T-helper 22 cell (primary cell): ENCODE results near the gene DNMT3L.
"Not testable (repeated sequence)": the region's sequence is repeated elsewhere in the genome, so short reads cannot be mapped to it uniquely, and the experiment has no call there.

Source experiments
- DNase-seq: peaks from one replicate; pipeline ENCODE4 v3.0.0-alpha.2; 2020; ENCODE audit warnings: low read depth

Gene DNMT3L

DNA sequence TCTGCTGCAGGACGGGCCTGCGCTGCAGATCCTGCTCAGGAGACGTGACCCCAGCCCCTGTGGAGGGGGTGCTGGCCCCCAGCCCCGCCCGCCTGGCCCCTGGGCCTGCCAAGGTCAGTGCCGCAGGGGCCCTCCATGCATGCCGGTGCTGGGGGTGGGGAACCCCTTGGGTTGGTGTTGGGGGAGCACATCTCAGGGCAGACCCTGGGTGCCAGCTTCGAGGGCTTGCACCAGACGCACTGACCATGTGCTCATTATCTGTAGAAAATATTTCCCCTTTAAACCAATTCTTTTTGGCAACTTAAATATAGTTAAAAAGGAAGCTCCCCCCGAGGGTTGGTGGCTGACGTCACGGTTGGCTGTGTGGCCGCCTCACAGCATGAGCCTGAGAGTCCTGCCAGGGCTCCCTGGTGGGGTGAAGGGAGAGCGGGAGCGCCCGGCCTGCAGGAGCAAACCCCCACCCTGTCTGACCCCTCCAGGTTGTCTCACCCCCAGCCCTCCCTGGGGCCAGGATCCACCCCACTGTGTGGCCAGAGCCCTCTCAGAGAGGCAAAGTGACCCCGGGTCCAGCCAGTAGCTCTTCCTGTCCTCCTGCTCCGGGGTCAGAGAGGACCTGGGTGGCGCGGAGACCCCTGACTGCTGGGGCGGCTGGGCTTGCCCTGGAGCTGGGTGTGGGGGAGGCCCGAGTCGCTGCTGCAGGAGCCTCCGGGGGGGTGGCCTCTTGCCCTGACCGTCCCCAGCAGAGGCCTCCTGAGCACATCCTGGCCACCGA is 32.9 kb upstream of the DNMT3L start:
- no peak for DNase-seq

DNA sequence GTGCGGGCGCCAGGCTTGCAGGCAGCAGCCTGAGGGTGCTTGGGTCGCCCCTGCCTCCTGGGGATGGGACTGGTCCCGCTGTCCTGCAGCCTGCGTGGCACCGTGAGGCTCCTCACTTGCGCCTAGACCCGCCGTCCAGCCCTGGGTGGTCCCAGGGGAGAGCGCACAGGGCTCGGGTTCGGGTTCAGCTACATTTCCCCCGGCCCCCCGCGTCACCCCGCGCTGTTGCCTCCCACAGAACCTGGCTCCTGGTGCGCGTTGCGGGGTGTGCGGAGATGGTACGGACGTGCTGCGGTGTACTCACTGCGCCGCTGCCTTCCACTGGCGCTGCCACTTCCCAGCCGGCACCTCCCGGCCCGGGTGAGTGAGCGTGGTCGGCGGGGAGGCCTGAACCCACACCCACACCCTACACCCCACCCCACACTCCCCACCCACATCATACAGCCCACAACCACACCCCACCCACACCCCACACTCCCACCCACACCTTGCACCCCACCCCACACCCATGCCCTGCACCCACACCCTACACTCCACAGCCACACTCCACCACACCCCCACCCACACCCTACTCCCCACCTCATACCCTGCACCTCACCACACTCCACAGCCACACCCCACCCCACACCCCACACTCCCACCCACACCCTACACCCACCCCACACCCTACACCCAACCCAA is 32.0 kb upstream of the DNMT3L start:
- peak; percentile 30 for DNase-seq

DNA sequence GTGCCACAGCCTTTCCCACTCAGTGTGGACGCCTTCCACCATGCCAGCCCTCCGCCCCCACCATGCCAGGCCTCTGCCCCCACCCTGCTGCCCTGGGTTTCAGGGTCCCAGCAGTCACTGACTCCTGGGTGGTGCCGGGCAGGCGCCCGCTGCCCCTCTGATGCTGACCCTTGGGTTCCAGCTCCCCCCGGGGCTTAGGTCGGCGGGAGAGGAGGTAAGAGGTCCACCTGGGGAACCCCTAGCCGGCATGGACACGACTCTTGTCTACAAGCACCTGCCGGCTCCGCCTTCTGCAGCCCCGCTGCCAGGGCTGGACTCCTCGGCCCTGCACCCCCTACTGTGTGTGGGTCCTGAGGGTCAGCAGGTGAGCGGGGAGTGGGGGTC is 31.1 kb upstream of the DNMT3L start:
- DNase-seq, result no peak

DNA sequence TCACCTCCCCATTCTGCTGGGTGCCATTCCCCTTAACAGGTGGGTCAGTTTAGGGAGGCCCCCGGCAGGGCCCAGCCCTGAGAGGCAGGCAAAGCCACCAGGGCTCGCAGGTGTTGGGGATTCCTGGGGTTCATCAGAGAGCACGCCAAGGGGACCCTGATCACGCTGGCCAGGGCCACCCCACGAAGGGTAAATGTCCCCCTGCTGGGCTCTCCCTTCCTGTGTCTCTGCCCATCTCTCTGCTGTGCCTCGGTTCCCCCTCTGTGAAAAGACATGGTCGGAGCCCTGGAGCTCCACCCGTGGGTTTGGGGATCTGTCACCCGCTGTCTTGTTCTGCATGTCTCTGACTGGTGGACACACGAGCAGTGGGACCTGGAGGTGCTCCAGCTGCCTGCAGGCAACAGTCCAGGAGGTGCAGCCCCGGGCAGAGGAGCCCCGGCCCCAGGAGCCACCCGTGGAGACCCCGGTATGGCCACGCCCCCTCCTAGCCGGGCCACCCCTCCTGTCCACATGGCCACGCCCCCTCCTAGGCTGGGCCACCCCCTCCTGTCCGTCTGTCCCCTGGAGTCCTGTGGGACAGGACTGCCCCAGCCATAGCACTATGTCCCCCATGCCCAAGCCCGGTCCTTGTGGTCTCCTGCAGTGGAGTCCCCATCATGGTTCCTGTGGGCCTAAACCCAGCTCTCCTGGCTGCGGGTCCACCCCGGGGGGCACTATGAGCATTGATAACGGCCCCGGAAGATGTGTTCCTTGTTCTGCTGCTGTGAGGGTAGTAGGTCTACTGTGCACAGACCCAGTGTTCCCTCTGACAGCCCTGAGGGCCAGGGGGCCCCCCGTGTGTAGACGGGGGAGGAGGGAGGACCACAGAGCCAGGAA is 30.5 kb upstream of the DNMT3L start:
- DNase-seq, result no peak

DNA sequence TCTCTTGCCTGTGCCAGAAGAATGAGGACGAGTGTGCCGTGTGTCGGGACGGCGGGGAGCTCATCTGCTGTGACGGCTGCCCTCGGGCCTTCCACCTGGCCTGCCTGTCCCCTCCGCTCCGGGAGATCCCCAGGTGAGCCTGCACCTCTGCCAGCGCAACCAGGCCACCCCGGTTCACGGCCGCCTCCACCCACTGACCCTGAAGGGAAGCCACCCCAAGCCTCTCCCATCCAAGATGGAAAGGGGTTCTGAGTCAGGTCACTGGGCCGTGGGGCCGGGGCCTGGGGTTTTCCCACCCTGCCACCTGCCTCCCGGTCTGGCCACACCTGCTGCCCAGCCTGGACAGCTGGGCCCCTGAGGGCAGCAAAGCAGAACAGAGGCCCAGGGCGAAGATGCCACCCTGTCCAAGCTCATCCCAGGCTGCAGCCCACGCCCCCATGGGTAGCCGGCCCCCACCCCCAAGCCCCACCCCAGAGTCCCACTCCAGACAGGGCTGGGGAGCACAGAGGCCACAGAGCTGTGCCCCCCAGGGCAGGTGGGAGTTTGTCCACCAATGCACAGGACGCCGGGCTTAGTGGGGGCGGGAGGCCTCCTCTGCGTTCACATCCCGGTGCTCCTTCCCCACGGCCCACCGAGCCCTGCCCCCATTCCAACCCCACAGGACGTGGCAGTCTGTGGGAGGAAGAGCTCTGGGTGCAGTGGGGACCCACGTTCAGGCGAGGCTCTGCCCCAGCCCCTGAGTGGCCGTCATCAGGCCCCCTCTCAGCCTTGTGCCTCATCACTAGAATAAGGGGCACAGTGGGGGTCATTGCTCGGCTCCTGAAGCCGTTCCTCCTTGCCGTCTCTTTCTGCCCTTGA is 29.6 kb upstream of the DNMT3L start:
- no peak for DNase-seq

DNA sequence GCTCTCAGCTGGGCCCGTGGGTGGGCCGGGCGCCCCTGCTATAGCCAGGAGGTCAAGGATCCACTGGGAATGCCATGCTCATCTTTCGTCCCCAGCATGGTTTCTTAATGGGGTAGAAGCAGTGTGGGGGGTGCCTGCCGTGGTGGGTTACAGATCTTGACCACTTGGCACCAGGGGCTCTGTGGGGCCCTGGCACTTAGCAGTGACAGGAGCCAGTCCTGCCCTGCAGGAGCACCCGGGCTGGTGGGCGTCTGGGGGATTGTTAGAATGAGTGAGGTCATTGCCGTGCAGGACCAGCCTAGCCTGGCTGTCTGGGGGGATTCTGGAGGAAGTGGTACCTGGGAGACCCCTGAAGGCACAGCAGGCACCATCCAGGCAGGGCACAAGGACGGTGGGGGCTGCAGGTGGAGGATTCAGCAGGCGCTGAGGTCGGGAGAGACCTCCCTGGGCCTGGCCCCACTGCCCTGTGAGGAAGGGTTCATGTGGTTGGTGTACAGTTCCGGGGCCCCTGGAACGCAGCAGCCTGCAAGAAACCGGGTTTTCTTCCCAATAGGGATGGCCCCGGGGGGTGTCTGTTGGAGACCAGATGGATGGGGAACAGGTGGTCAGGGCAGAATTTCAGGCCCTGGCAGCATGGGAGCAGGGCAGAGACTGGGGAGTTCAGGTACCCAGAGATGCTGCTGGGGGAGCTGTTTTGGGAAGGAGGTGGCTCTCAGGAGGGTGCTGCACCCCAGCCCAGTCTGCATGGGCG is 28.8 kb upstream of the DNMT3L start:
- no peak for DNase-seq

DNA sequence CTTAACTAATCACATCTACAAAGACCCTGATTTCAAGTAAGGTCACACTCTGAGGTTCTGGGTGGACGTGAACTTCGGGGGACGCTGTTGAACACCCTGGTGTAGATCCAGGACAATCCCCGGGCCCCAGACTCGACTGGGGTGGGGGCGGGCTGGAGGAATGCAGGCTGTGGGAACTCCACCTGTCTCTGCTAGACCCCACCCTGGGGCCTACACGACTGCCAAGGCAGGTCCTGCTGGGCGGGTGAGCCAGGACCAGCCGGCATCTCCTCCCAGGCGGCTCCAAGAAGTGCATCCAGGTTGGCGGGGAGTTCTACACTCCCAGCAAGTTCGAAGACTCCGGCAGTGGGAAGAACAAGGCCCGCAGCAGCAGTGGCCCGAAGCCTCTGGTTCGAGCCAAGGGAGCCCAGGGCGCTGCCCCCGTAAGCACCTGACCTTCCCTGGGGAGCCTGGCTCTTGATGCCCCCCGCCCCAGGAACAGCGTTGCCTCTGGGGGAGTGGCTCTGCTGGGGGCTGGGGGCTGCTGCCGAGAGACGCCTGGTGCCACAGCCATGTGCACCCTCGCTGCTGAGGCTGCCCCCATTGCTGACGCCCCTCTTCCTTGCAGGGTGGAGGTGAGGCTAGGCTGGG is 27.8 kb upstream of the DNMT3L start:
- no peak for DNase-seq

DNA sequence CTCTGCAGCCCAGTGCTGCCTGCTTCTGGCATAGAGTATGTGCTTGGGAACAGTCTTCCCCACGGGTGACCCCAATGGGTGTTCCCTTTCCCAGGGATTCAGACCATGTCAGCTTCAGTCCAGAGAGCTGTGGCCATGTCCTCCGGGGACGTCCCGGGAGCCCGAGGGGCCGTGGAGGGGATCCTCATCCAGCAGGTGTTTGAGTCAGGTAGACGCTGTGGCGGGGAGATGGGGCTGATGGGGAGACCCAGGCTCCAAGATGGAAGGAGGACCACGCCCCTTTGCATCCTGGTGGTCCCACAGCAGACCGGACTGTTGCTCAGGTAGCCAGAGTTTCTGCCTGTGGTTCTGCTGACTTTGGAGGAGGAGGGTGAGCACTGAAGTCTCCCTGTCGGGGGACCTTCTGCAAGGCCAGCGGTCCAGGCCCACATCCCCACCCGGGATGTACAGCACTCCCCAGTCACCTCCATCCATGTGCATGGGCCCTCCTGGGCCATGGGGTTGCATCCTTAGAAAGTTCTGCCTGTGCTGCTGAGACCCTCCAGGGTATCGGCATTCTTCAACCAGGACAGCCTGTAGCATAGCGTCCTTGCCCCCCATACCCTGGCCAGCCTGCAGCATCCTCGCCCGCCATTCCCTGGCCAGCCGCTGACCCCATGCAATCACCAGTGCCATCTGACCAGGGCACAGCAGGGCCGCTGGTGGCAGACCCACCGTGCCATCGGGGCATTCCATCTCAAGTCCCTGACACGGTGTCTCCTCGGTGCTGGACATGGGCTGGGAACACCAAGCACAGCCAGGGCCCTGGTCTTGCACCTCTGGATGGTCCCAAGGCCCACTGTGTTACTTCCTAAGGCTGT is 26.8 kb upstream of the DNMT3L start:
- no peak for DNase-seq

DNA sequence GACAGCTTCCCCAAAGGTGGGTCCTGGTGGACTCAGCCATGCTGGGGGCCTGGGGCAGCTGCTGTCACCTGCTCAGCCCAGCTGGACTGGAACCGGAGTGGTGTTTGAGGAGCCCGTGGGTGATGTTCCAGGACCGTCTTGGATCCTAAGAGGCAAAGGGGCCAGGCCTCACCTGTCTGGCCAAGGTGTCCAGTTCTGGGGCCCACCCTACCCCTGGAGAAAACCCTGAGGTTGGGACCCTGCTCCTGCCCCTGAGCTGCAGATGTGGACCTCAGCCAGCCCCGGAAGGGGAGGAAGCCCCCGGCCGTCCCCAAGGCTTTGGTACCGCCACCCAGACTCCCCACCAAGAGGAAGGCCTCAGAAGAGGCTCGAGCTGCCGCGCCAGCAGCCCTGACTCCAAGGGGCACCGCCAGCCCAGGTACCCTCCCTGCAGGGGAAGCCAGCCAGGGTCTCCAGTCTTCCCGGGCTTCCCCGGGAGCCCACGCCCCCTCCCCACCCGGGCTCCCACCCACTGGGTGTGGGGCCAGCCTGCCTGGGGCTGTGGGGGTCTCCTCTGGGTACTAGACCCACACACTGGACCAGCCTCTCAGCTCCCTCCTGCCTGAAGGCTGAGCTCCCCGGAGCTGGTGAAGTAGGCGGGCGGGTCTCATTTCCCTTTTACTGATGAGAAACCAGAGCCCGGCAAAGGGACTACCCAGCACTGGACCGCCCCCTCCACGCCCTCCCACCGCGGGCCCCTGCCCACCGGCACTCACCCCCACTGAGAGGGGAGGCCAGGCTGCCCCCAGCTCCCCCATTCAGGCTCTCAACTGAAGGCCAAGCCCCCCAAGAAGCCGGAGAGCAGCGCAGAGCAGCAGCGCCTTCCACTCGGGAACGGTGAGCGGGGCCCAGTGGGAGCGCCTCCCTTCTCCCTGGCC is 25.3 kb upstream of the DNMT3L start:
- no peak for DNase-seq

DNA sequence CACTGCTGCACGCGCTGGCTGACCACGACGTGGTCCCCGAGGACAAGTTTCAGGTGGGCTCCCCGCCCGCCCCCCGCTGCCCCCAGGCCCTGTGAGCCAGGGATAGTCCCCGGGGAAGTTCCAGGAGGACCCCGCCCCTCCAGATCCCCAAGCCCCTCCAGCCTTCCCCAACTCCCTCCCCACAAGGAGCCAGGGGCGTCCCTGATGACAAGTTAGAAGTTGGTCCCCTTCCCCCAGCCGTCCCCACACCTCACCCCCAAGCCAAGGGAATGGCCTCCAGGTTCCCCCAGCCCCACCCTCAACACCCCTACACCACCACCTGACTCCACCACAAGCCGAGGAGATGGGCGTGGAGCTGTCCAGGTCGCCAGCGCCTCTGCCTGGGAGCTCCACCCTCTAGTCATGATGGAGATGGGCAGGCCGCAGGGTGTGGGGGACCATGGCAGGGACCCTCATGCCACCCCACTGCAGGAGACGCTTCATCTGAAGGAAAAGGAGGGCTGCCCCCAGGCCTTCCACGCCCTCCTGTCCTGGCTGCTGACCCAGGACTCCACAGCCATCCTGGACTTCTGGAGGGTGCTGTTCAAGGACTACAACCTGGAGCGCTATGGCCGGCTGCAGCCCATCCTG is 24.5 kb upstream of the DNMT3L start:
- DNase-seq, result no peak

DNA sequence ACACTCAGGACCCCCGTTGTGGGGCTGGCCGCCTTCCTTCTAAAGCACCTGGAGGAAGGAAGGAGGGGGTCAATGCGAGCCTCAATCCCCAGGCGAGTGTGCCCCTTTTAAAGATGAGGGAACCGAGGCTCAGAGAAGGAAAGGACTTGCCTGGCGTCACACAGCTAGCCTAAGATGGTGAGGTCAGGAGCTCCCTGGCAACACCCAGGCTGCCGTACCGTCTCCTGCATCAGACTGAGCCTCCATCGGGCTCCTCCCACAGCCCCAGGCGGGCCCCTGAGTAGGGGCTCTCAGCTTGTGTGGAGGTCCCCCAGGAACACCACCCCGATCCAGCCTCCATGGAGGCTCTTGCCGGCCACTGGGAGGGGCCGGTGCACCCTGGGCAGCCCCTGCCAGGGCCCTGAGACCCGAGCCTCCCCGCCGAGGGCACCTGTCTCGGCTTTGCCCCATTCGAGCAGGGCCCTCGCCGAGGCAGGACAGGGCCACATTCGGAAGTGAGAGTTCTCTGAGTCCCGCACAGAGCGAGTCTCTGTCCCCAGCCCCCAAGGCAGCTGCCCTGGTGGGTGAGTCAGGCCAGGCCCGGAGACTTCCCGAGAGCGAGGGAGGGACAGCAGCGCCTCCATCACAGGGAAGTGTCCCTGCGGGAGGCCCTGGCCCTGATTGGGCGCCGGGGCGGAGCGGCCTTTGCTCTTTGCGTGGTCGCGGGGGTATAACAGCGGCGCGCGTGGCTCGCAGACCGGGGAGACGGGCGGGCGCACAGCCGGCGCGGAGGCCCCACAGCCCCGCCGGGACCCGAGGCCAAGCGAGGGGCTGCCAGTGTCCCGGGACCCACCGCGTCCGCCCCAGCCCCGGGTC is 23.7 kb upstream of the DNMT3L start, which contains the start of gene AIRE:
Gene AIRE (plus strand): TSS at position 739 of the 855 bp plus-strand sequence. CDS start 131 bp downstream, outside the sequence.
- no peak for DNase-seq

DNA sequence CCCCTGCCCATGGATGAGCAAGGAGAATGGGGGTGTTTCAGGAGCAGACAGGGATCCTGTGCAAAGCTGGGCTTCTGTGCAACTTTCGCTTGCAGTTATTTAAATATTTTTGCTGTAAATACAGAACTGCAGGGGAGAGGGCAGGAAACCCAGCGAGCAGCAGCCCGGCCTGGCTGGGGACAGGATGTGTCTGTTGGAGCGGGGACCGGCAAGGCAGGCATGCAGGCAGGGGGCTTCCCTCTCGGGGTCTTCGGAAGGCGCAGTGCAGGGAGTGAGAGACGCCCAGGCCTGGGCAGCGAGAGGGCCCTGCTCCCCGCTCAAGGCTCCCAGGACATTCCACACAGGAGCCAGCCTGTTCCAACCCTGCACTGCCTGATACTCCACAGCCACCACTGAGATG is 22.3 kb upstream of the DNMT3L start:
- no peak for DNase-seq

DNA sequence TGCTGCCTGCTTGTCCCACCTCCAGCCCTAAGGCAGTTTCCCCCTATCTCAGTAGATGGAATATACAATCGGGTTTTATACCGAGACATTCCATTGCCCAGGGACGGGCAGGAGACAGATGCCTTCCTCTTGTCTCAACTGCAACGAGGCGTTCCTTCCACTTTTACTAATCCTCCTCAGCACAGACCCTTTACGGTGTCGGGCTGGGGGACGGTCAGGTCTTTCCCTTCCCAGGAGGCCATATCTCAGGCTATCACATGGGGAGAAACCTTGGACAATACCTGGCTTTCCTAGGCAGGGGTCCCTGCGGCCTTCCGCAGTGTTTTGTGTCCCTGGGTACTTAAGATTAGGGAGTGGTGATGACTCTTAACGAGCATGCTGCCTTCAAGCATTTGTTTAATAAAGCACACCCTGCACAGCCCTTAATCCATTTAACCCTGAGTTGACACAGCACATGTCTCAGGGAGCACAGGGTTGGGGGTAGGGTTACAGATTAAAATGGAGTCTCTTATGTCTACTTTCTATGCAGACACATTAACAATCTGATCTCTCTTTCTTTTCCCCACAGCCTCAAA is 21.6 kb upstream of the DNMT3L start:
- not testable (repeated sequence) for DNase-seq

DNA sequence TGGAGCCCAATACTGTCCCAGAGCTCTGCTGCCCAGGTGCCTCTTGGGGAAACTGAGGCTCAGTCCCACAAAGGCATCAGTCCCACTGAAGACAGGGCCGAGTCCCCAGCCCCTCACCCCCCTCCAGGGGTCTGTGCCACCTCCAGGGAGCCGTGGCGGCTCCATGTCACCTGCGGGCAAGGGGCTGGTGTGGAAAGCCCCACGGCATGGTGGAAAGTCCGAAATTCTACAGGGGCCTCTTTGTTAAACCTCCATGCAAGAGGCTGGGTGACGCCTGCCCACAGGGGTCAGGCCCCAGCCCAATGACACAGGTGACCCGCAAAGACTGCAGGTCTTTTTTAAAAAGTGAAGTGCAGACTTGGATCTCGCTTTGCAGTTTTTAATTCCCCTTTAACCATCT is 20.7 kb upstream of the DNMT3L start:
- DNase-seq, result no peak

DNA sequence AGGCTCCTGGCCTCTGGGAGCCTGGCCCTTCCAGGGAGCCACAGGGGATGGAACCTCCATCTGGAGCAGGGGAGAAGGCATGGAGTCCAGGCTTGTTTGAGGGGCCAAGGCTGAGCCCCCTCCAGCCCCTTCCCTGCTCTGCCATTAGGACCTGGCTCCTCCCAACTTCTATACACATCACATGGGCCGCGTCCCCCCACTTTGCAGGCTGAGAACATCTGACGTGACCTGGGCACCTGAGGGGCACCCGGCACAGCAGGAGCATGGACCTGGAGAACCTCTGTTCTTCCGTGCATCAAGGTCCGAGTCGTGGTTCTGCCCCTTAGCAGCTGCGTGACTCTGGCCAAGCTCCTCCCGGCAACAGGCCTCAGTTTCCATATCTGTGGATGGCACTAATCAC is 20.1 kb upstream of the DNMT3L start:
- no peak for DNase-seq
